GM21515 (cell line): ENCODE results near the gene TNS1.
A peak's percentile ranks its signal among the peaks of the same experiment; 100 is the strongest.

ENCODE experiments used
- ATAC-seq: cut with Tn5 transposase; IDR thresholded peaks from one replicate; pipeline ENCODE4 v1.9.1; 2021; ENCODE audit not compliant: unreplicated experiment

The TNS1 gene

GRCh38 chr2:217801711-217802110, 201.1 kb downstream of the TNS1 start:
- no peak for ATAC-seq

GRCh38 chr2:217801115-217801531, 201.7 kb downstream of the TNS1 start:
- no peak for ATAC-seq

DNA sequence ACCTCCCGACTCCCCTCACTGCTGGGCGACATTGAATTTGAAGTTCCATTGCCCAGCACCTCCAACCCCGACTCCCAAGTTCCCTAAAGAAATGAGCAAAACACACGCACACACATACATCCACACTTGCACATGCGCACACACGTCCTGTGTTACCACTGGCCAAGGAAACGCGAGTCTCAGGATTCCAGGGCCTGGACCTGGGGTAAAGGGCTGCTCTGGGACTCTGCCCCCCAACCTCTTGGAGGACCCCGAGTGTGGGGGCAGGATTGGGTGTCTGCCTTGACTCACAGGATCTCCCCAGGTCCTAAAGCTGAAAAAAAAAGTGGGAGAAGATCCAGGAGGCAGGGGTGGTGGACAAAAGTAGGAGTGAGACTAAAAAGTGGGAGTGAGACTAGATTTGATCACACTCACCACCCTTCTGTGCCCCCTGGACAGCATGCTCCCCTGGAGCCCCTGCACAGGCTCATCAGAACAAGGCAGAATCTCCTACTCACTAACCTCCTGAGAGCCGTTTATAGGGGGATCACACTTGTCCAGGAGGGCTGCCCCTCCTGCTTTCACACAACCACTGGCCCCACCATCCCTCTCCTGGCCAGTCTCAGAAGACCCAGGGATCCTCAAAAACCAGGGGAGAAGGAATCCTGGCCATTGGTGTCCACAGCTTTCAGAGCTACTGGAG, 202.2 kb downstream of the TNS1 start:
- ATAC-seq = no peak

GRCh38 chr2:217799563-217800432, 203.0 kb downstream of the TNS1 start:
- no peak for ATAC-seq

DNA sequence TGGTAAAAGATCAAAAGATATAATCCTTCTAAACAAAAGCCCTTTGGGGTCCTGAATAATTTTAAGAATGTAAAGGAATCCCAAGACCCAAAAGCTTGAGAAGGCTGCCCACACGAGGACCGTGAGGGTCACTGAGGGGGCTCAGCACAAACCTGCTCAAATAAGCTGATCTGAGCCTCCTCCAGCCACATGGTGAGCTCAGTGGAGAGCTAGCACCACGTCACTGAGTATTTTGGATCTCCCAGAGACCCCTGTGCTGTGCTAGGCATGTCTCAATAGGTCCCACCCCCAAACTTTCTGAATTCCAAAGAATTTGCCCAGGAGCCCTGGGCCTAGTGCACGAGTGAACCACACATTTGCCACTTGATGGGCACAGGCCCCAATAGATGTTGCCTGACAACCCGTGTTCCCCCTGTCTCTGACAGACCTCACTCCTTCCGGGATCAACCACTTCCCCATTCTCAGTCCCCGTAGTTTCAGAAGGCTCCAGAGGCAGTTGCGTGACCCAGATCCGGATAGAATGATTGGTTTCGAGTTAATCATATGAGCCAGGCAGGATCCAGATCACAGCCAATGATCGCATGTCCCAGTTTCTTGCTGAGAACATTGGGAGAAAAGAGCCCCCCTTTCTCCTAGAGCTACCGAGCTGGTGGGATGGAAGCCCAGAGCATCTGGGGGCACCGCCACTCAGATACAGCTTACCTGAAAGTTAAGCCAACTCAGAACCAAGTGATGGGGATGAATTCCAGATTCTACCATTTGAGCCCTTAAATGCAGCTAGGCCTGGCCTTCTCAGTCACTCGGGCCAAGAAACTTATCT, 203.8 kb downstream of the TNS1 start:
- peak; percentile 67 for ATAC-seq

DNA sequence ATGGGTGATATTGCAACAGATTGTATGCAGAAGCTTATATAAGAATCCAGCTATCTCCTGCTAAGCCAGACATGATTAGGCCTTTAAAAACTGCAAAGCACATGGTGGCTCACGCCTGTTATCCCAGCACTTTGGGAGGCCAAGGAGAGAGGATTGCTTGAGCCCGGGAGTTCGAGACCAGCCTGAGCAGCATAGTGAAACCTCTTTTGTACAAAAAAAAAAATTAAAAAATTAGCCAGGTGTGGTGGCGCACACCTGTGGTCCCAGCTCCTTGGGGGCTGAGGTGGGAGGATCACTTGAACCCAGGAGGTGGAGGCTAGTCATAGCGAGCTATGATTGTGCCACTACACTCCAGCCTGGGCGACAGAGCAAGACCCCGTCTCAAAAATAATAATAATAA, 204.6 kb downstream of the TNS1 start:
- ATAC-seq = no peak

DNA sequence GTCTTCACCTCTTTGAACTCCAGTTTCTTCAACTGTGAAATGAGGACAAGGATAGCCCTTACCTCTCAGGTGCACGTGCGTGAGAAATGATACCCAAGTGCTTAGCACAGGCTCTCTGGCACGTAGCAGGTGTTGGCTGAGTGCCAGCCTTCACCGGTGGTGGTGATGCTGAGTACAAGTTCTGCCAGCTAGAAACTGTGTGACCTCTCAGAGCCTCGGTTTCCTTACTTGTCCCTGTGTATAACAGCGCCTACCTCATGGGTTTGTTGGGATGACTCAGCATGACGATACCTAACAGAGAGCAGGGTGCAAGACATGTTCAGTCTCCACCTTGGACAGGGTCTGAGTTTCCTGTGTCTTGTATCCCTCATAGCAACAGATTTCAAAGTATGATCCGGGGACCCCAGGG, 205.1 kb downstream of the TNS1 start:
- ATAC-seq = no peak

- ATAC-seq = no peak
Observed at GRCh38 chr2:217797165-217797564, 205.6 kb downstream of the TNS1 start.

DNA sequence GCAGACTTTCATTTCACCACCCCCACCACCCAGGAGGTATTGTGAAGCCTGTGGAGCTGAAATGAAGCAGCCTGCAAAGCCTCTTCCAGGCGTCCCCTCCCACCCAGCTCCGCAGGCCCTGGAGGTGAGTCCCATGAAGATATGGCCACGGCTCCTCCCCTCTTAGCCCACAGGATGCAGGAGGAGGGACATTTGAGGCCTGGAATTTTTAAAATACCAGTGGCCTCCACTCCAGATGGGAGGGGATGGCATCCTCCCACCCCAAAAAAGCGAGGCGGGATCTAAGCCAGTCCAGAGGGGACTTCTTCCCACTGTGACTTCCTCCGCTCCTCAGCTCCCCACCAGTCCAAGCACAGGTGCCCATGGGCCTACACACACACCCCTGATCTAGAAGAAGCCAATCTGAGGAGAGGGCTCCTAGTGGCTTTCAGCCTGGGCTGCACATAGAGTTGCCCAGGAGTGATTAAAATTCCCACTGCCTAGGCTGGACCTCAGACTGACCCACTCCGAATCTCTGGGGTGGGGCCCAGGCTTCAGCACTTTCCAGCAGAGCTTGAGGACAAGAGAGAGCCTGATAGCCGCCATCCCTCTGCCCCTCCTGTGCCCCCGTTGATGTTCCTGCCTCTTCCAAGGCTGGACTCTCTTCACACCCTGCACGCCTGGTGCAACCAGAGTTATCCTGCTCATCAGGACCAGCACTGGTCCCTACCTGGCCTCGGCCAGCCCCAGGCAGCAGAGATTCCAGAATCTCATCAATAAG, 206.9 kb downstream of the TNS1 start:
- ATAC-seq = no peak

GRCh38 chr2:217795067-217795466, 207.7 kb downstream of the TNS1 start:
- no peak for ATAC-seq

GRCh38 chr2:217794133-217794986, 208.4 kb downstream of the TNS1 start:
- no peak for ATAC-seq

DNA sequence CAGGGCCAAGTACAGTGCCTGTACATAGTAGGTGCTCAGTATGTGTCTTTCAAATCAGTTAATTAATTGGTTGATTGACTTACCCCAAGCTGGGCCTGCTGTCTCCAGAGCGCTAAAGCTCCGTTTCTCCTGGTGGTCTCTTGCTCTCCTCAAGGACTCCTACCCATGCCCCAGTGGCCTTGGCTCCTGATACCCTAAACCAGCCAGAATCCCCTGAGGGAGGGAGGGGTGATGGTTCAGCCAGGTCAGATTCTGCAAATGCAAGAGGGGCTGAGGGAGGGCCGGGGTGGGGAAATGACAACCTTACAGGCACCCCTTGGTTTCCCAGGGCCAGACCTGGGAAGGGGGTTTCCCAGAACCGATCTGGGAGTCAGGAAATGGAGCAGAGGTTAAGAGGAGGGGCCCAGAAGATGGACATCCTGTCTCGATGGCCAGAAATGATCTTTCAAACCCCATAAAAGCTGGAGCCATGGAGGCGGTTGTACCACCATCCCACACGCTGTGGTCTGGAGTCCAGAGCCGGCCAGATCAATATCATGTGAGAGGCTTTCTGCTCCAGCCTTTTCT, 209.1 kb downstream of the TNS1 start:
- no peak for ATAC-seq

DNA sequence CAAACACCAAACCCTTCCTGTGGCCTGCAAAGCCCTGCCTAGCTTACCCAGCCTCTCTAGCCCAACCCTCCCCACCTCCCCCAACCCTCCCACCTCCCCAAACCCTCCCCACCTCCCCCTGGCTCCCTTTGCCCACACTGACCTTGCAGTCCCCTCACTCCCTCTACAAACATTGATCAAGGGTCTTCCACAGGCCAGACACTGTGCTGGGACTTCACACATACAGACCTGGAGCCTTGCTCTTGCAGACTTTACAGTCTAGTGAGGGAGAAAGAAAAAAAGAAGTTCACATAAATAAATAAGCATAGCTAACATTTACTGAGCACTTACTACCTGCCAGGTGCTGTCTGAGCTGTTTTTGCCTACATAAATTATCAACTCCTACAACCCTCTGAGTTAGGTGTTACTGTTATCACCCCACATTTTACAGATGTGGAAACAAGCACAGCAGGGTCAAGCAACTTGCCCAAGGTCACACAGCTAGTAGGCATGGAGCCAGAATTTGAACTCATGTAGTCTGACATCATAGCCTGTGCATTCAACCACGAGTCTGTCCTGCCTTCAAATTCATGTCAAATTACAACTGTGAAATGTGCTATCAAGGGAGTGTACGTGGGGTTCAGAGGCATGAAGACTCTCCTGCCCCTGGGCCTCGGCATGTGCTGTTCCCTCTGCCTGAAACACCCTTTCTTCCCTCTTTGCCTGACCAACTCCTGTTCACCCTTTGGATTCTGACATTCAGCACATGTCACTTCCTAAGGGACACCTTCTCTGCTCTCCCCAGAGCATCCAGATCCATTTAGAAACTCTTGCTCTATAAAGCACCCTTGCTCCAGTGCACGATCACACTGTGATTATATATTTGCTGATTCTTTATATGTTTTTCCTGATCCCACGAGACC, 209.9 kb downstream of the TNS1 start:
- no peak for ATAC-seq

- ATAC-seq = no peak
Observed at GRCh38 chr2:217791551-217791950, 211.2 kb downstream of the TNS1 start.

DNA sequence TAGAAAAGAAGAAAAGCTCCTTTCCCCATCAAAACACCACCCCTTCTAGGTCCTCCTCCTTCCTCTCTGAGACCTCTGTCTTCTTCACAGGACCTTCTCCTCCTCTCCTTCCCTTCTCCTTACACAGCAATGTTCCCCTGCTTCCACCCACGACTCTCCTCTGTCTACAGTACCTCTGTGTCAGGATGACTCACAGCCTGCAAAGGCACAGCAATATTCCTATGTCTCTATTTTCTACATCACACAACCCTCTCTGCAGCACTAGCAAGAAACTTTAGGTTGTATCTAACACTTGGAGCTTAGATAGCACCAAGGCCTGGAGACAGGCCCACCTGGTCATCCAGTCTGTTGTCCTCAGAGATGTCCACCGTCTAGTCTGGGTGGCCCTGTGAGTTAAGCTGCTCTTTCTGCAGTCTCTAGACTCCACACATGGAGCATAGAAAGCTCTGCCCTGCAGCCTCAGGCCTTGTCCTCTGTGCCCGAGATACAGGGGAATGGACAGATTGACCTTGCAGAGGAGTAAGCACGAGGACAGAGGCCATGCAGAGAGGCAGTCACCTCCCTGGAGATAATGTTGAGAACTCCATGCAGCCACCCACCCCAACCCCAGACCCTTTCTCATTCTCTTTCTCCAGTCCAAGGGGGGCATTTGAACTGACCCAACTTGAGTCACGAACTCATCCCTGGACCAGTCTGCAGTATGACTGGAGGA, 212.0 kb downstream of the TNS1 start:
- ATAC-seq = no peak

- peak; percentile 71 for ATAC-seq
Observed at GRCh38 chr2:217790195-217790594, 212.6 kb downstream of the TNS1 start.

DNA sequence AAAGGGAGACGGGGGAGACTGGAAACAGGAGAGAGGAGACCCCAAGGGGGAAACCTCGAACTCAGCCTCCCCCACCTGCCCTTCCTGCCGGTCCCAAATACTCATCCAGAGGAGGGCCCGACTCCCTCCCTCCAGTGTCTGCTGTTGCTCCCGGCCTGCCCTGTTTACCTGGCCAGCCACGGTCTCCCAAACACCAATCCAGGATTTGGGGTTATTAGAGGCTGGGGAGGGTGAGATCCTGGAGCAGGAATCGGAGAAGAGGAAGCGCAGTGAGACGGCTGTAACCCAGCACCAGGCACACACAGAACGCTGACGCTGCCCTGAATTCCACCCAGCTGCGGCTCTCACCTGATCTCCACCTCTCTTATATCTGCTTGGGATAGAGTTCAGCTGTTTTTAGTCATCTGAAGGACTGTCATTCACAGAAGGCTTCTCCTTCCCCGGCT, 213.0 kb downstream of the TNS1 start:
- peak; percentile 14 for ATAC-seq
